PC-9 (cell line): Measurements from ENCODE around the gene ZFAND6.

Source experiments
- EZH2 ChIP-seq: fragments of 200-600 bp; sonication (generic); IDR thresholded peaks from 2 replicates; pipeline ENCODE4 v1.8.0; 2017; ENCODE audit warnings: antibody characterized with exemption, low read depth
- TF ChIP-seq, protein P1 (sequence below): fragments of 200-600 bp; sonication (generic); conservative IDR thresholded peaks from 2 replicates; pipeline ENCODE4 v1.6.1; 2017; ENCODE audit warnings: mixed run types, antibody characterized with exemption, mild to moderate bottlenecking, moderate library complexity

GRCh38 chr15:80061582-80061981 lies 2.1 kb downstream of the ZFAND6 start:
- TF ChIP-seq, protein P1, sequence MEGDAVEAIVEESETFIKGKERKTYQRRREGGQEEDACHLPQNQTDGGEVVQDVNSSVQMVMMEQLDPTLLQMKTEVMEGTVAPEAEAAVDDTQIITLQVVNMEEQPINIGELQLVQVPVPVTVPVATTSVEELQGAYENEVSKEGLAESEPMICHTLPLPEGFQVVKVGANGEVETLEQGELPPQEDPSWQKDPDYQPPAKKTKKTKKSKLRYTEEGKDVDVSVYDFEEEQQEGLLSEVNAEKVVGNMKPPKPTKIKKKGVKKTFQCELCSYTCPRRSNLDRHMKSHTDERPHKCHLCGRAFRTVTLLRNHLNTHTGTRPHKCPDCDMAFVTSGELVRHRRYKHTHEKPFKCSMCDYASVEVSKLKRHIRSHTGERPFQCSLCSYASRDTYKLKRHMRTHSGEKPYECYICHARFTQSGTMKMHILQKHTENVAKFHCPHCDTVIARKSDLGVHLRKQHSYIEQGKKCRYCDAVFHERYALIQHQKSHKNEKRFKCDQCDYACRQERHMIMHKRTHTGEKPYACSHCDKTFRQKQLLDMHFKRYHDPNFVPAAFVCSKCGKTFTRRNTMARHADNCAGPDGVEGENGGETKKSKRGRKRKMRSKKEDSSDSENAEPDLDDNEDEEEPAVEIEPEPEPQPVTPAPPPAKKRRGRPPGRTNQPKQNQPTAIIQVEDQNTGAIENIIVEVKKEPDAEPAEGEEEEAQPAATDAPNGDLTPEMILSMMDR, result no peak
- TF ChIP-seq EZH2, result no peak
